GM23338 (cell line): Measurements from ENCODE around the gene CSGALNACT2. TPM values are rescaled to one million over a fixed set of nuclear protein-coding genes. Genes with fewer than 3 reads are reported as not detected.

ENCODE experiments used
- ATAC-seq: fragments of 200-7000 bp; cut with Tn5 transposase; 3 replicates; pipeline ENCODE4 v1.9.1; 2020
- DNase-seq: peaks from one replicate; pipeline ENCODE4 v3.0.0-alpha.2; 2015; ENCODE audit warnings: low spot score
- H2AFZ ChIP-seq: fragments of 200-600 bp; sonication (generic); 2 replicates; pipeline ENCODE4 v1.8.0; 2016; ENCODE audit warnings: antibody characterized with exemption, mild to moderate bottlenecking, moderate library complexity
- H3F3A ChIP-seq: fragments of 200-600 bp; sonication (generic); replicated peaks from 2 replicates; pipeline ENCODE4 v1.8.0; 2017; ENCODE audit warnings: antibody characterized with exemption, mixed run types, low read depth
- H3K27ac ChIP-seq: fragments of 200-600 bp; sonication (generic); 2 replicates; pipeline ENCODE4 v1.6.1; 2016; ENCODE audit warnings: low read depth
- H3K27me3 ChIP-seq: fragments of 200-600 bp; sonication (generic); 2 replicates; pipeline ENCODE4 v1.8.0; 2016; ENCODE audit warnings: mild to moderate bottlenecking, mixed run types, moderate library complexity; ENCODE audit not compliant: insufficient read depth
- H3K36me3 ChIP-seq: fragments of 200-600 bp; sonication (generic); 2 replicates; pipeline ENCODE4 v1.8.0; 2016; ENCODE audit warnings: mild to moderate bottlenecking; ENCODE audit not compliant: insufficient read depth
- H3K4me1 ChIP-seq: fragments of 200-600 bp; sonication (generic); 2 replicates; pipeline ENCODE4 v1.8.0; 2016; ENCODE audit warnings: mild to moderate bottlenecking, moderate library complexity; ENCODE audit not compliant: insufficient read depth
- H3K4me2 ChIP-seq: fragments of 200-600 bp; sonication (generic); 2 replicates; pipeline ENCODE4 v1.7.1; 2017; ENCODE audit warnings: mixed run types
- H3K4me3 ChIP-seq: fragments of 200-600 bp; sonication (generic); 2 replicates; pipeline ENCODE4 v1.6.1; 2016; ENCODE audit warnings: mixed run types
- H3K79me2 ChIP-seq: fragments of 200-600 bp; sonication (generic); replicated peaks from 2 replicates; pipeline ENCODE4 v1.8.0; 2017; ENCODE audit warnings: mild to moderate bottlenecking; ENCODE audit not compliant: insufficient read depth
- H3K9me2 ChIP-seq: fragments of 200-600 bp; sonication (generic); 2 replicates; pipeline ENCODE4 v1.8.0; 2017; ENCODE audit not compliant: insufficient read depth
- H4K20me1 ChIP-seq: fragments of 200-600 bp; sonication (generic); replicated peaks from 2 replicates; pipeline ENCODE4 v1.8.0; 2017; ENCODE audit warnings: mild to moderate bottlenecking; ENCODE audit not compliant: insufficient read depth
- H3K27ac Mint-ChIP-seq: 2 replicates; pipeline ENCODE4 v1.8.0; 2020; ENCODE audit warnings: inconsistent platforms, mild to moderate bottlenecking, moderate library complexity, mixed read lengths
- H3K27me3 Mint-ChIP-seq: 3 replicates; pipeline ENCODE4 v1.8.0; 2022; ENCODE audit warnings: low read depth, mild to moderate bottlenecking, moderate library complexity, mixed read lengths, inconsistent platforms; ENCODE audit not compliant: insufficient read depth, poor library complexity
- H3K36me3 Mint-ChIP-seq: 3 replicates; pipeline ENCODE4 v1.8.0; 2021; ENCODE audit warnings: low read depth, mild to moderate bottlenecking, inconsistent platforms, moderate library complexity, mixed read lengths
- H3K4me1 Mint-ChIP-seq: 3 replicates; pipeline ENCODE4 v1.8.0; 2020; ENCODE audit warnings: mild to moderate bottlenecking, inconsistent platforms, mixed read lengths
- H3K4me3 Mint-ChIP-seq: 3 replicates; pipeline ENCODE4 v1.8.0; 2021; ENCODE audit warnings: moderate library complexity, mild to moderate bottlenecking, inconsistent platforms, mixed read lengths
- H3K9me3 Mint-ChIP-seq: 3 replicates; pipeline ENCODE4 v1.8.0; 2020; ENCODE audit warnings: moderate library complexity, mild to moderate bottlenecking, inconsistent platforms, mixed read lengths
- CREB1 ChIP-seq: fragments of 250-450 bp; sonication (Bioruptor Pico); IDR thresholded peaks from 2 replicates; pipeline ENCODE4 v1.5.0; 2020; ENCODE audit warnings: low read depth, mild to moderate bottlenecking, moderate library complexity
- CTCF ChIP-seq, 2 experiments: fragments of 200-600 bp in 1 of 2; sonication (generic) in 1 of 2; conservative IDR thresholded peaks; 2 replicates each; pipeline versions ENCODE4 v1.5.1 to v1.6.1; 2016 to 2017; ENCODE audit warnings: antibody characterized with exemption in 2 of 2, low read depth in 2 of 2, mild to moderate bottlenecking in 2 of 2, moderate library complexity in 1 of 2
- ETS1 ChIP-seq: IDR thresholded peaks from 2 replicates; pipeline ENCODE4 v1.6.1; 2016; ENCODE audit warnings: antibody characterized with exemption
- EZH2phosphoT487 ChIP-seq: fragments of 200-600 bp; sonication (generic); IDR thresholded peaks from one replicate; pipeline ENCODE4 v1.8.1; 2018; ENCODE audit warnings: antibody characterized with exemption; ENCODE audit not compliant: unreplicated experiment
- JUNB ChIP-seq: IDR thresholded peaks from one replicate; pipeline ENCODE4 v1.6.1; 2016; ENCODE audit warnings: antibody characterized with exemption; ENCODE audit not compliant: unreplicated experiment
- POLR2AphosphoS5 ChIP-seq: IDR thresholded peaks from 2 replicates; pipeline ENCODE4 v1.6.1; 2016; ENCODE audit warnings: antibody characterized with exemption, low read depth
- STAT1 ChIP-seq: IDR thresholded peaks from one replicate; pipeline ENCODE4 v1.6.1; 2016; ENCODE audit warnings: antibody characterized with exemption; ENCODE audit not compliant: unreplicated experiment
- ZNF114 ChIP-seq: fragments of 250-450 bp; sonication (Bioruptor Pico); IDR thresholded peaks from 2 replicates; pipeline ENCODE4 v1.5.0; 2020; ENCODE audit warnings: mild to moderate bottlenecking, moderate library complexity
- ZNF331 ChIP-seq: fragments of 250-450 bp; sonication (Bioruptor Pico); IDR thresholded peaks from 2 replicates; pipeline ENCODE4 v1.5.0; 2020; ENCODE audit warnings: low read depth, mild to moderate bottlenecking, moderate library complexity
- polyA plus RNA-seq: library from polyadenylated mRNA; unstranded; fragments of >200 nt; fragmentation: Nextera tagmentation; extraction: Ambion mirVana; gene quantifications from 2 replicates; pipeline ENCODE4 v1.2.1, GENCODE V29; 2016
- total RNA-seq: library from RNA; depleted of rRNA; stranded (reverse); fragments of >200 nt; shearing (Covaris generic); gene quantifications from 2 replicates; pipeline ENCODE4 v1.2.3, GENCODE V29; 2014

The CSGALNACT2 gene
- total and polyA plus RNA-seq, 2 experiments from 2014 or later = 3.0 to 4.6 TPM

- Histone ChIP-seq H4K20me1 (peaks cover 4% of the 10 kb centered on the region), H3K79me2 (0 out of 2 replicates have a peak, but pooled peaks cover 7% of the 10 kb centered on the region), H3K4me3 (no peak overlapping the region), H3K9me2 (no peaks in the 10 kb centered on the region), H2AFZ (no peak overlapping the region), H3K4me2 (no peak overlapping the region), H3K27me3 (no peaks in the 10 kb centered on the region), H3K27ac (no peak overlapping the region), H3F3A (no peaks in the 10 kb centered on the region), H3K4me1 (no peaks in the 10 kb centered on the region), H3K36me3 (no peaks in the 10 kb centered on the region)
- Mint-ChIP-seq H3K27me3 (no peaks in the 10 kb centered on the region), H3K36me3 (no peaks in the 10 kb centered on the region), H3K4me1 (0 out of 3 replicates have a peak, but pooled peaks cover 2% of the 10 kb centered on the region), H3K4me3 (no peak overlapping the region), H3K9me3 (no peaks in the 10 kb centered on the region), H3K27ac (no peak overlapping the region)
- TF ChIP-seq POLR2AphosphoS5 (no peak), ZNF331 (CRISPR knock-in tag) (no peak), STAT1 (no peak), ETS1 (no peak), CTCF (conservative IDR thresholded peaks at IDR 0.05; ENCODE audit: low read depth in 2 of 2) (no peak), EZH2phosphoT487 (no peak)
- ATAC-seq = no peak
- DNase-seq = no peak
These were observed 24.4 kb downstream of the CSGALNACT2 start for GRCh38 chr10:43162604-43163003.

- H3K4me2 ChIP-seq = no peak overlapping the region
- no peak overlapping the region for H3K4me3 ChIP-seq
- H3K27ac ChIP-seq = no peak overlapping the region
- Mint-ChIP-seq H3K4me3 (no peak overlapping the region), H3K4me1 (peaks cover 5% of the 10 kb centered on the region; the same call in 2 of the 3 replicates), H3K36me3 (no peaks in the 10 kb centered on the region), H3K9me3 (no peaks in the 10 kb centered on the region), H3K27ac (no peak overlapping the region), H3K27me3 (no peaks in the 10 kb centered on the region)
- H3K9me2 ChIP-seq = no peaks in the 10 kb centered on the region
- H2AFZ ChIP-seq = no peak overlapping the region
- H3F3A ChIP-seq = no peaks in the 10 kb centered on the region
- H3K4me1 ChIP-seq = no peaks in the 10 kb centered on the region
- no peaks in the 10 kb centered on the region for H3K36me3 ChIP-seq
- DNase-seq (no peak), ATAC-seq (no peak)
- TF ChIP-seq ZNF331 (CRISPR knock-in tag) (no peak), CREB1 (CRISPR knock-in tag) (no peak), JUNB (no peak), ZNF114 (no peak), POLR2AphosphoS5 (no peak), CTCF (conservative IDR thresholded peaks at IDR 0.05; ENCODE audit: low read depth in 2 of 2) (no peak), EZH2phosphoT487 (no peak), STAT1 (no peak)
- H3K79me2 ChIP-seq = no peaks in the 10 kb centered on the region
- peaks cover 4% of the 10 kb centered on the region; the same call in 1 of the 2 replicates for H4K20me1 ChIP-seq
- no peaks in the 10 kb centered on the region for H3K27me3 ChIP-seq
These were observed 28.1 kb downstream of the CSGALNACT2 start for GRCh38 chr10:43166207-43166879.
